Measurements from ENCODE around the gene EFCAB6.
"Not testable (repeated sequence)": the region's sequence is repeated elsewhere in the genome, so short reads cannot be mapped to it uniquely, and the experiment has no call there.

Gene EFCAB6

GRCh38 chr22:43720716-43721115 lies 91.4 kb downstream of the EFCAB6 start:
- no peak for DNase-seq (ENCODE audit: low read depth)

GRCh38 chr22:43714104-43714503 lies 98.0 kb downstream of the EFCAB6 start:
- no peak for DNase-seq (ENCODE audit: low read depth)

GRCh38 chr22:43711681-43712080 lies 100.4 kb downstream of the EFCAB6 start:
- DNase-seq (ENCODE audit: low read depth), result no peak

- DNase-seq (ENCODE audit: low read depth), result no peak
These were observed 104.5 kb downstream of the EFCAB6 start for GRCh38 chr22:43707648-43708047.

- DNase-seq (ENCODE audit: low read depth), result no peak
These were observed 105.4 kb downstream of the EFCAB6 start for GRCh38 chr22:43706571-43707328.

GRCh38 chr22:43706151-43706550 lies 106.0 kb downstream of the EFCAB6 start:
- DNase-seq (ENCODE audit: low read depth), result no peak

GRCh38 chr22:43704051-43704450 lies 108.1 kb downstream of the EFCAB6 start:
- no peak for DNase-seq (ENCODE audit: low read depth)

GRCh38 chr22:43698403-43698802 lies 113.7 kb downstream of the EFCAB6 start:
- DNase-seq (ENCODE audit: low read depth), result no peak

GRCh38 chr22:43697894-43698293 lies 114.2 kb downstream of the EFCAB6 start:
- DNase-seq (ENCODE audit: low read depth), result no peak

- no peak for DNase-seq (ENCODE audit: low read depth)
These were observed 118.9 kb downstream of the EFCAB6 start for GRCh38 chr22:43693249-43693648.

GRCh38 chr22:43689356-43689755 lies 122.7 kb downstream of the EFCAB6 start:
- no peak for DNase-seq (ENCODE audit: low read depth)

GRCh38 chr22:43682851-43683250 lies 129.3 kb downstream of the EFCAB6 start:
- DNase-seq (ENCODE audit: low read depth), result no peak

GRCh38 chr22:43681731-43682360 lies 130.3 kb downstream of the EFCAB6 start:
- no peak for DNase-seq (ENCODE audit: low read depth)

GRCh38 chr22:43670513-43670912 lies 141.6 kb downstream of the EFCAB6 start:
- DNase-seq (ENCODE audit: low read depth), result no peak

- no peak for DNase-seq (ENCODE audit: low read depth)
These were observed 142.9 kb downstream of the EFCAB6 start for GRCh38 chr22:43669190-43669589.

- DNase-seq (ENCODE audit: low read depth), result no peak
These were observed 144.4 kb downstream of the EFCAB6 start for GRCh38 chr22:43667656-43668055.

GRCh38 chr22:43666457-43666856 lies 145.6 kb downstream of the EFCAB6 start:
- no peak for DNase-seq (ENCODE audit: low read depth)

- no peak for DNase-seq (ENCODE audit: low read depth)
These were observed 153.3 kb downstream of the EFCAB6 start for GRCh38 chr22:43658823-43659222.

- not testable (repeated sequence) for DNase-seq (ENCODE audit: low read depth)
These were observed 155.5 kb downstream of the EFCAB6 start for GRCh38 chr22:43656581-43656980.

GRCh38 chr22:43654271-43654670 lies 157.8 kb downstream of the EFCAB6 start:
- DNase-seq (ENCODE audit: low read depth), result no peak

- DNase-seq (ENCODE audit: low read depth), result no peak
These were observed 159.3 kb downstream of the EFCAB6 start for GRCh38 chr22:43652845-43653244.

GRCh38 chr22:43643387-43643786 lies 168.7 kb downstream of the EFCAB6 start:
- no peak for DNase-seq (ENCODE audit: low read depth)

GRCh38 chr22:43642319-43643206 lies 169.5 kb downstream of the EFCAB6 start:
- DNase-seq (ENCODE audit: low read depth), result no peak

Measured in T follicular helper cell (primary cell).